ENCODE results near the gene SLC25A42. TPM values are rescaled to one million over a fixed set of nuclear protein-coding genes. Genes with fewer than 3 reads are reported as not detected.

SLC25A42 gene
- total and polyA plus RNA-seq, 2 of the 13 experiments (the other 11 are each of a cell fraction or from before 2014, with no cell fraction given) = 12.8 to 18.3 TPM

- no peak for TF ChIP-seq ZMYM2 (CRISPR knock-in tag; IDR thresholded peaks at IDR 0.05)
- TF ChIP-seq GATAD1 (CRISPR knock-in tag; IDR thresholded peaks at IDR 0.05) = peak; percentile 74
- no peak; the same call in 1 of the 2 replicates for TF ChIP-seq ZNF225 (CRISPR knock-in tag; IDR thresholded peaks at IDR 0.05)
- TF ChIP-seq MED8 (CRISPR knock-in tag; IDR thresholded peaks at IDR 0.05; ENCODE audit: insufficient replicate concordance) = no peak
- TF ChIP-seq CHCHD3 (CRISPR knock-in tag; IDR thresholded peaks at IDR 0.05) = no peak
- TF ChIP-seq ZMYM4 (CRISPR knock-in tag; IDR thresholded peaks at IDR 0.05) = no peak; the same call in 1 of the 2 replicates
- TF ChIP-seq PRDM10 (CRISPR knock-in tag; IDR thresholded peaks at IDR 0.05; ENCODE audit: low read depth) = no peak
- TF ChIP-seq, protein P1, sequence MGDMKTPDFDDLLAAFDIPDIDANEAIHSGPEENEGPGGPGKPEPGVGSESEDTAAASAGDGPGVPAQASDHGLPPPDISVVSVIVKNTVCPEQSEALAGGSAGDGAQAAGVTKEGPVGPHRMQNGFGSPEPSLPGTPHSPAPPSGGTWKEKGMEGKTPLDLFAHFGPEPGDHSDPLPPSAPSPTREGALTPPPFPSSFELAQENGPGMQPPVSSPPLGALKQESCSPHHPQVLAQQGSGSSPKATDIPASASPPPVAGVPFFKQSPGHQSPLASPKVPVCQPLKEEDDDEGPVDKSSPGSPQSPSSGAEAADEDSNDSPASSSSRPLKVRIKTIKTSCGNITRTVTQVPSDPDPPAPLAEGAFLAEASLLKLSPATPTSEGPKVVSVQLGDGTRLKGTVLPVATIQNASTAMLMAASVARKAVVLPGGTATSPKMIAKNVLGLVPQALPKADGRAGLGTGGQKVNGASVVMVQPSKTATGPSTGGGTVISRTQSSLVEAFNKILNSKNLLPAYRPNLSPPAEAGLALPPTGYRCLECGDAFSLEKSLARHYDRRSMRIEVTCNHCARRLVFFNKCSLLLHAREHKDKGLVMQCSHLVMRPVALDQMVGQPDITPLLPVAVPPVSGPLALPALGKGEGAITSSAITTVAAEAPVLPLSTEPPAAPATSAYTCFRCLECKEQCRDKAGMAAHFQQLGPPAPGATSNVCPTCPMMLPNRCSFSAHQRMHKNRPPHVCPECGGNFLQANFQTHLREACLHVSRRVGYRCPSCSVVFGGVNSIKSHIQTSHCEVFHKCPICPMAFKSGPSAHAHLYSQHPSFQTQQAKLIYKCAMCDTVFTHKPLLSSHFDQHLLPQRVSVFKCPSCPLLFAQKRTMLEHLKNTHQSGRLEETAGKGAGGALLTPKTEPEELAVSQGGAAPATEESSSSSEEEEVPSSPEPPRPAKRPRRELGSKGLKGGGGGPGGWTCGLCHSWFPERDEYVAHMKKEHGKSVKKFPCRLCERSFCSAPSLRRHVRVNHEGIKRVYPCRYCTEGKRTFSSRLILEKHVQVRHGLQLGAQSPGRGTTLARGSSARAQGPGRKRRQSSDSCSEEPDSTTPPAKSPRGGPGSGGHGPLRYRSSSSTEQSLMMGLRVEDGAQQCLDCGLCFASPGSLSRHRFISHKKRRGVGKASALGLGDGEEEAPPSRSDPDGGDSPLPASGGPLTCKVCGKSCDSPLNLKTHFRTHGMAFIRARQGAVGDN (CRISPR knock-in tag; IDR thresholded peaks at IDR 0.05) = peak; percentile 89
- TF ChIP-seq ADNP (CRISPR knock-in tag; IDR thresholded peaks at IDR 0.05) = no peak
- TF ChIP-seq ZNF34 (CRISPR knock-in tag; IDR thresholded peaks at IDR 0.05; ENCODE audit: borderline replicate concordance) = no peak
- TF ChIP-seq ZMYM3 (CRISPR knock-in tag; IDR thresholded peaks at IDR 0.05) = no peak; the same call in 1 of the 2 replicates
- peak; percentile 92 for TF ChIP-seq ZFY (CRISPR knock-in tag; IDR thresholded peaks at IDR 0.05)
- TF ChIP-seq, protein P2, sequence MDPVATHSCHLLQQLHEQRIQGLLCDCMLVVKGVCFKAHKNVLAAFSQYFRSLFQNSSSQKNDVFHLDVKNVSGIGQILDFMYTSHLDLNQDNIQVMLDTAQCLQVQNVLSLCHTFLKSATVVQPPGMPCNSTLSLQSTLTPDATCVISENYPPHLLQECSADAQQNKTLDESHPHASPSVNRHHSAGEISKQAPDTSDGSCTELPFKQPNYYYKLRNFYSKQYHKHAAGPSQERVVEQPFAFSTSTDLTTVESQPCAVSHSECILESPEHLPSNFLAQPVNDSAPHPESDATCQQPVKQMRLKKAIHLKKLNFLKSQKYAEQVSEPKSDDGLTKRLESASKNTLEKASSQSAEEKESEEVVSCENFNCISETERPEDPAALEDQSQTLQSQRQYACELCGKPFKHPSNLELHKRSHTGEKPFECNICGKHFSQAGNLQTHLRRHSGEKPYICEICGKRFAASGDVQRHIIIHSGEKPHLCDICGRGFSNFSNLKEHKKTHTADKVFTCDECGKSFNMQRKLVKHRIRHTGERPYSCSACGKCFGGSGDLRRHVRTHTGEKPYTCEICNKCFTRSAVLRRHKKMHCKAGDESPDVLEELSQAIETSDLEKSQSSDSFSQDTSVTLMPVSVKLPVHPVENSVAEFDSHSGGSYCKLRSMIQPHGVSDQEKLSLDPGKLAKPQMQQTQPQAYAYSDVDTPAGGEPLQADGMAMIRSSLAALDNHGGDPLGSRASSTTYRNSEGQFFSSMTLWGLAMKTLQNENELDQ (CRISPR knock-in tag; IDR thresholded peaks at IDR 0.05; ENCODE audit: borderline replicate concordance) = no peak
- TF ChIP-seq ZNF670 (CRISPR knock-in tag; IDR thresholded peaks at IDR 0.05; ENCODE audit: borderline replicate concordance) = no peak
- TF ChIP-seq ATF3 (CRISPR knock-in tag; IDR thresholded peaks at IDR 0.05) = 0 out of 2 replicates have a peak, but pooled peaks have one; percentile 48
- TF ChIP-seq, protein P3, sequence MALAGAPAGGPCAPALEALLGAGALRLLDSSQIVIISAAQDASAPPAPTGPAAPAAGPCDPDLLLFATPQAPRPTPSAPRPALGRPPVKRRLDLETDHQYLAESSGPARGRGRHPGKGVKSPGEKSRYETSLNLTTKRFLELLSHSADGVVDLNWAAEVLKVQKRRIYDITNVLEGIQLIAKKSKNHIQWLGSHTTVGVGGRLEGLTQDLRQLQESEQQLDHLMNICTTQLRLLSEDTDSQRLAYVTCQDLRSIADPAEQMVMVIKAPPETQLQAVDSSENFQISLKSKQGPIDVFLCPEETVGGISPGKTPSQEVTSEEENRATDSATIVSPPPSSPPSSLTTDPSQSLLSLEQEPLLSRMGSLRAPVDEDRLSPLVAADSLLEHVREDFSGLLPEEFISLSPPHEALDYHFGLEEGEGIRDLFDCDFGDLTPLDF (CRISPR knock-in tag; IDR thresholded peaks at IDR 0.05) = no peak
These were observed 74.6 kb downstream of the SLC25A42 start, which contains the start of gene TMEM161A (continued) for GRCh38 chr19:19138109-19138981.

All from HepG2 (cell line).